Pulmonary artery endothelial cell (primary cell): ENCODE data around the gene TMEM106C. TPM values are rescaled to one million over a fixed set of nuclear protein-coding genes. Genes with fewer than 3 reads are reported as not detected.

Experiments used
- DNase-seq: peaks from one replicate; pipeline ENCODE4 v3.0.0-alpha.2; 2011; ENCODE audit warnings: low read depth, low spot score
- total RNA-seq: library from RNA; depleted of rRNA; stranded (reverse); fragments of >200 nt; gene quantifications from 2 replicates; pipeline ENCODE4 v1.2.3, GENCODE V29; 2014

The TMEM106C gene
- total RNA-seq, 1 donor from 2014 or later, result 85.5 TPM

DNA sequence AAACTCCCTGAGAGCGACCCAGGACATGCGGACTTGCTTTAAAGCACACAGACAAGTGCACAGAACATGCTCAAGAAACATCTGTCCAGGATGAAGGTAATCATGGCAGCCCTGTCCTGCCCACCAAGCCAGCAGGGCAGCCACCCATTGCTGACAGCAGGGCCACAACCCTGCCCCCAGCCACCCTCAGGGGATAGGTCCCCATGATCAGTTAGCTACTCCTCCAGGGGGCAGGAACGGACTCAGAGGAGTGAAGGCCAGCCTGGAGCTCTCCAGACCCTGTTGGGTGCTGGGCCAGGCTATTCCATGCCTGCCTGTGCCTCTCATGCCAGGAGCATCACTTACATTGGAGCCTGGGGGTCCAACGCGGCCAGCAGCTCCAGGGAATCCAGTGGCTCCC, 15.8 kb downstream of the TMEM106C start:
- DNase-seq, result no peak

DNA sequence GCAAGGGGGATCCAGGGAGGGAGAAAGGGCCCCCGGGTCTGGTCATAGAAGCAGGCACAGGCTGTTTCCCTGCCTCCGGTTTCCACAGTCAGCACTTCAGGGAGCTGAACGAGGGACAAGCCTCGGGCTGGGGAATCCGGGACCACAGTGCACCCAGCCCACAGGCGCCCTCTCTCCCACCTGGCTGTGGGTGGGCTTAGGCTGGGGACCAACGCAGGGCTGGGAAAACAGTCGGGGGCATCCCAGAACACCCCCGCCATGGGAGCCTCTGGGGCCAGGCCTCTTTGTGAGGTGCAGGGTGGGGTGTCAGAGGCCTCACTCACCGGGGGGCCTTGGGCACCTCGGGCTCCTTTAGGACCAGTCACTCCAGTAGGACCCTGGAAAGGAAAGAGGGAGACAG, 16.3 kb downstream of the TMEM106C start:
- no peak for DNase-seq

DNA sequence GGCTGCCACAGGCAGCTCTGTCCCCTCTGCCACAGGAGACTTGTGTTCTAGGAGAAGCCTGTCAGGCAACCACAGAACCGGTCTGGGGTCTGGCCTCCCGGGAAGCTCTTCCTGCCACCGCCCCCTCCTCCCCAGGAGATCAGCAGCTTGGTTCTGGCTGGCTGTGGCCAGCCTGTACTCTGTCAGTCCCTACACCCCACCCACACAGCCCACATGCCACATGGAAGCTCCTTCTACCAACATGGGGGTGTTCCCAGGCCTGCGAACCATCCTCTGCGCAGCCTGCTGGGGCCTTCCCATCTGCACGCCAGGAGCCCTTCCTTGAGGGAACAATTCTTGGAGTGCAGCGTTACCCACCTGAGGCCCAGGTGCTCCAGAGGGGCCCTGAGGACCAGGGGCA, 16.8 kb downstream of the TMEM106C start:
- no peak for DNase-seq

DNA sequence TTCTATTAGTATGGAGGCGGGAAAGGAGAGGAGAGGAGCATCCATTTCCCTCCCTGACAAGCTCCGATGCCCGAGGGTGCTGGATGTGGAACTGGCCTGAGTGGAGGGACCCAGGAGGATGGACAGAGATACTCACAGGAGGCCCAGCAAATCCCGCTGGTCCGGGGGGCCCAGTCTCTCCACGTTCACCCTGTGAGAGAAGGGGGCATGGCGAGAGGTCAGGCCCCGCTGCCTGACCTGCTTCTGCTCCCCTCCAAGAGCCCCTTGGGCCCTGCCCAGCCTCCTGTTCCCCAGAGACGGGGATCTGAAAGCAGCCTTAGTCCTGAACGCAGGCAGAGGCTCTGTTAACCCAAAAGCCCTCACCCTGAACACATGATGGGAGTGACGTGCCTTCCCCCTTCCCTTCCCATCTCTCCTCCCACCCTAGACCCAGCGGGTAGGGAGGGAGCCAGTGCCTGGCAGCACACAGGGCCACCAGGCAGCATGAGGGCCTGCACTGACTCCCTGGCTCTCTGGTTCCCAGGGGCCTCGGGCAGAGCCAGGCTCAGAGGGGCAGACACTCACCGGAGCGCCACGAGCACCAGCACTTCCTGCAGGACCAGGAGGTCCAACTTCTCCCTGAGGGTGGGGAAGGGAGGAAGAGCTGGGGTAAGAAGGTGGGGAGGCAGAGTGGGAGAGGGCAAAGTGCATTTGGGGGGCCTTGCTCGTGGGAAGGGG, 17.5 kb downstream of the TMEM106C start:
- DNase-seq, result no peak

DNA sequence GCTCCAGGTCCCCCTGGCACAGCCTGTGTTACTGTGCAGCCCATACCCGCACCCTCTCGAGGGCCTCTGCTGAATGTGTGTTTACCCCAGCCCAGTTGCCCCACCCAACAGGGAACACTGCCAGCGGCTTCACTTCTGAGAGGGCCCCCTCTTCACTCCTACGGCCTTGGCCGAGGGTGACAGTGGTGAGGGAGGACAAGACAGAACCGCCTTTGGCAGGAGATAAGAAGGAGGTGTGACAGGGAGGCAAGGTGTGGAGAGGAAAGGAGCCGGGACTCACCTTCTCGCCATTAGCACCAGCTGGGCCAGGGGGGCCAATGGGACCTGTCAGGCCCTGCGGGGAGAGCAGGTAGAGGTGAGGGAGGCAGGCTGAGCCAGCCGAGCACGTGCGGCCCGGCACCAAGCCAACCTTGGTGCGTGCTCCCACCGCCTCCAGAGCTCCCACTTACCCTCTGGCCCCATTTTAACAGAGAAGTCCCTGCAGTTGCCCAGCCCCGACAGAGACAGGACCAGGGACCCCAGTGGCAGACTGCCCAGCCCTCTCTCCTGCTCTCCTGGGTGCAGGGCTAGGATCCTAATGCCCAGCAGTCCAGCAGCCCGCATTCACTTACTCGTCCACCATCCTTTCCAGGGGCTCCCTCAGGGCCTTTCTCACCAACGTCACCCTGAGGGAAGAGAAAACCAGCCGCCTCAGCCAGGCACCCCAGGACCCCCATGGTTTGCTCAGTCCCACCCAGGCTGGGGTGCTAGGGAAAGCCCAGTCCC, 18.3 kb downstream of the TMEM106C start:
- DNase-seq, result no peak

DNA sequence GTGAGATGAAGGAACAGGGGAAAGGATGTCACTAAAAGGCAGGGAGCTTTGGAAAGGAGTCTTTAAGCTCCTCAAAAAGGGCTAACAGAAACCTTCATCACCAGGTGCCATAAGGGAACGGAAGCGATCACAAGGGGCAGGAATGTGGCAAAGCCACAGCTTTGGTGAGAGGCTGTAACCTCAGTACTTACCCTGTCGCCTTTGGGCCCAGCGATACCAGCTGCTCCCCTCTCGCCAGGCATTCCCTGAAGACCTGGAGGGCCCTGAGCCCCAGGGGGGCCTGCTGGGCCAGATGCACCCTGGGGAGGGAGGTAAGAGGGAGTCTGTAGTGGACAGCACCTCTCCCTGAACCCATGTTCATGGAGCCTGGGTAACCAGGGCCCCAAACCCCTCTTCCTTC, 18.9 kb downstream of the TMEM106C start:
- no peak for DNase-seq

DNA sequence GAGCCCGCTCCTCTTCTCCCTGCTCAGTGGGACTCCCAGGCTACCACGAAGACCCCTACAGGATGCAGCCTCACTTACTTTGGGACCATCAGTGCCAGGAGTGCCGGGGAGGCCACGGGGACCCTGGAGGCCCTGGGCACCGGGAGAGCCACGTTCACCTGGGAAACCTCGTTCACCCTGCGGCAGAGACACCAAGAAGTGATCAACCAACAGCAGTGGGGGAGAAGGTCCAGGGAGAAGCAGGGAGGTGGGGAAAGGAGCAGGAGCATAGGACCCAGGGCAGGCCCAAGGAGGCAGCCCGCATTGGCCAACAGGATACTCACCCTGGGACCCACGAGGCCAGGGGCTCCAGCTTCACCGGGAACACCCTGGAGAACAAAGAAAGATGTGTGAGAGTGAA, 19.4 kb downstream of the TMEM106C start:
- no peak for DNase-seq

DNA sequence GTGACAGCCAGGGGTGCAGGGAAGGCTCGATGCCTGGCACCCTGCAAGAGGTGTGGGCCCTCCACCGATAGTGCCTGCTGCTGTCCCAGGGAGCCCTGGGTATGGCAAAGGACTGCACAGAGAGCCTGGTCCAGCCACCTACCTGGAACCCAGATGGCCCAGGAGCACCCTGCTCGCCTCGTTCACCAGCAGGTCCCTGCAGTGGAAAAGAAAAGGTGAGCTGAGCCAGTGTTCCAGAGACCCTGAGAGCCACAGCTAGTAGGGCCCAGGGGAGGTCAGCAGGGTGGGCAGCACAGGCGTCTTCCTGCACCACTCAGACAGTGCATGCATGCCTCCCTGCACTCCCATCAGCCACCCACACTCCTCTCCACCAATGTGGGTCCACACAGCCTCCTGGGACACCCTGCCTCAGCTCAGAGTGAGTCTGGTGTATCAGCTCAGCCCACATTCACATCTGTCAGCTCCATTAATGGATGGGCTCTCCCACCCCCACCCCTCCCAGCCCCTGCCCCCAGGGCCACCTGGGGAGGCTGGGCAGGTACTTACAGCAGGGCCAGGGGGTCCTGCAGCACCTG, 20.2 kb downstream of the TMEM106C start:
- DNase-seq, result no peak

DNA sequence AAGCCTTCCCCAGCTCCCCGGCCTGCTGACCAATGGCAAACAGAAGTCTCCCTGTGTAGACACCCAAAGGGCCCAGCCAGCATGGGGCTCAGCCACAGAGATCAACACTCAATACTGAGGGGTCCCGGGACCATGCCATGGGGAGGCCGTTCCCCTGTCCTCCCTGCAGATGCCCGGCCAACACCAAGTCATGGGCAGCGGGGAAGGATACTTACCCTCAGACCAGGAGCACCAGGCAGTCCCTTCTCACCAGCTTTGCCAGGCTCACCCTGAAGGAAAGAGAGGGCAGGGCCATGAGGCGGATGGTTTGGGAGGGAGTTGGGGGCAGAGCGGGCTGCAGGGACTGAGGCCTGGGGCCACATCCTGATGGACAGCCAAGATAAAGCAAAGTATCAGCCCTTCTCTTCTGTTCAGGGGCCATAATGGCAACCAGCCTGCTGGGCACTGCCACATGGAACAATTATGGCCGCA, 21.0 kb downstream of the TMEM106C start:
- DNase-seq, result no peak

DNA sequence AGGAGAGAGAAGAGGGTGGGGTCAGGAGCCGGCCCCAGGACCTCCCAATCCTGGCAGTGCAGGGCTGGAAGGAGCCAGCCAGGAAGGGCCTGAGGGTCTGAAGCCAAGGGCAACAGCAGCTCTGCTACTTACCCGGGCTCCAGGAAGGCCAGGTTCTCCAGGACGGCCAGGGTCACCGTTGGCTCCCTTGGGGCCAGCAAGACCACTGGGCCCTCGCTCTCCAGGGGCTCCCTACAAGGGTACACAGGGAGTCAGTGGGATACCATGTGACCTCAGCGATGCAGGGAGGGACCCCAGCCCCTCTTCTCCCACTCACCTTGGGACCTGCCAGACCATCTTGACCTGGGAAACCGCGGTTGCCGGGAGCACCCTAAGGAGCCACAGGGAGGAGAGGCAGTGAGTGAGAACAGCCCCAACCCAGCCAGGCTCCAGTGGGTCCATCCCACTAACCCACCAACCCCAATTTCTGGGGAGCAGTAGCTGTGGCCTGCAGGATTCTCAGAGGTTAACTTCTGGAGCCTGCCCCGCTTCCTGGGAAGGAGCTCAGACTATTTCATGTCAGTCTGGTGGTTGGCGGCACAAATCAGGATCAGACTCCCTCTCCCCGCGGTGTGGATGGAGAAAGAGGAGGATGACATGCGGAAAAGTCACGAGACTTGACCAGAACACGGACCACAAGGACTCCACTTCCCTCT, 22.3 kb downstream of the TMEM106C start:
- no peak for DNase-seq

DNA sequence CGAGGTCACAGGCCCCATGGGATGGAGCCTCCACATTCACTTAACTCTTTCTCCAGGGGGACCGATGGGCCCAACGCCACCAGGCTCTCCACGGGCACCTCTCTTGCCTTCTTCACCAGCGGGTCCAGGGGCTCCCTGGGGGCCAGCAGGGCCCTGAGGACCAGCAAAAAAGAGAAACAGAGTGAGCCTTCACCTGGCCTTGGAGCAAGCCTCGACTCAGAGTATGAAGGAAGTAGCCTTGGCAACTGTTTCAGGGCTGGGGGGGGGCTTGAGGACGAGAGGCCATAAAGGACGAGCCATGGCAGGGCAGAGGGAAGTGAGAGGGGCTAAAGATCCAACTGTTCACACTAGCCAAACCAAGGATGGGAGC, 22.9 kb downstream of the TMEM106C start:
- DNase-seq, result no peak

DNA sequence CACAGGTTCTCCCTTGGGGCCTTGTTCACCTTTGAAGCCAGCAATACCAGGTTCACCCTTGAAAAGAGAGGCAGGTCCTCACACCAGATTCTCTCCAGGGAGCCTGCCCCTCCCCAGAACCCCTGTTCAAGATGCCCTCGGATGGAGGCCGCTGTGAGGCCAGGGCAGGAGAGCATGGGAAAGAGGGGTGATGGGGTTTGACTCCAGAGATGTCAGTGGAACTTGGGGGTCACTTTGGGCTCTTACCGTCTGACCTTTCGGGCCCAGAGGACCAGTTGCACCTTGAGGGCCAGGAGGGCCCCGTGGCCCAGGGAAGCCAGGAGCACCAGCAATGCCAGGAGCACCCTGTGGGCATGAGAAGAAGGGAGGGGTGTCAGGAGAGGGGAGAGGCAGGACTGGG, 23.4 kb downstream of the TMEM106C start:
- no peak for DNase-seq

DNA sequence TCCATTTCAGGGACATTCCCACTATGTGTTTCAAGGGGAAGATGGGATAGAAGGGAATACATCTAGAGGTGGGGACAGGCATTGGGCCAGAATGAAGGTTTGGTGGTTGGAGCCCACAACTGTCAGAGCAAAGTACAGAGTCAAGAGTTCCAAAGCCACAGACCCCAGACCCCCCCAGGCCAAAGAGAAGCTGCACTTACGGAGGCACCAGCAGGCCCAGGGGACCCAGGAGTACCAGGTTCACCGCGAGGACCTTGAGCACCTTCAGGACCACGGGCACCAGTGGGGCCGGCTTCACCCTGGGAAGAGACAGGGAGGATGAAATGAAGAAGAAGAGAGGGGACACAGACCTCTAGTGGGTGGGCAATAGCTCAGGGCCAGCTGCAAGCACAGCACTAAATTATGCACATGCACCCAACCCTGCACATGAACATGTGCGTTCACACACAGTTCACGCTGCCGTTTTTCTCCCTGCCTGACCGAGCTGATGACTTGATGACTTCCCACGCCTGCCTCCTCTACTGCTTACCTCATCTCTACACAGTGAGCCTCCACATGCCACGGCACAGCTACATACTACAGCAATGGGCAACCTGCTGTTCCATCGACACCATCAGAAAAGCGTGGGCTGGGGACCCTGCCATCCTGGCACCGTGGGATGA, 24.1 kb downstream of the TMEM106C start:
- DNase-seq, result no peak

DNA sequence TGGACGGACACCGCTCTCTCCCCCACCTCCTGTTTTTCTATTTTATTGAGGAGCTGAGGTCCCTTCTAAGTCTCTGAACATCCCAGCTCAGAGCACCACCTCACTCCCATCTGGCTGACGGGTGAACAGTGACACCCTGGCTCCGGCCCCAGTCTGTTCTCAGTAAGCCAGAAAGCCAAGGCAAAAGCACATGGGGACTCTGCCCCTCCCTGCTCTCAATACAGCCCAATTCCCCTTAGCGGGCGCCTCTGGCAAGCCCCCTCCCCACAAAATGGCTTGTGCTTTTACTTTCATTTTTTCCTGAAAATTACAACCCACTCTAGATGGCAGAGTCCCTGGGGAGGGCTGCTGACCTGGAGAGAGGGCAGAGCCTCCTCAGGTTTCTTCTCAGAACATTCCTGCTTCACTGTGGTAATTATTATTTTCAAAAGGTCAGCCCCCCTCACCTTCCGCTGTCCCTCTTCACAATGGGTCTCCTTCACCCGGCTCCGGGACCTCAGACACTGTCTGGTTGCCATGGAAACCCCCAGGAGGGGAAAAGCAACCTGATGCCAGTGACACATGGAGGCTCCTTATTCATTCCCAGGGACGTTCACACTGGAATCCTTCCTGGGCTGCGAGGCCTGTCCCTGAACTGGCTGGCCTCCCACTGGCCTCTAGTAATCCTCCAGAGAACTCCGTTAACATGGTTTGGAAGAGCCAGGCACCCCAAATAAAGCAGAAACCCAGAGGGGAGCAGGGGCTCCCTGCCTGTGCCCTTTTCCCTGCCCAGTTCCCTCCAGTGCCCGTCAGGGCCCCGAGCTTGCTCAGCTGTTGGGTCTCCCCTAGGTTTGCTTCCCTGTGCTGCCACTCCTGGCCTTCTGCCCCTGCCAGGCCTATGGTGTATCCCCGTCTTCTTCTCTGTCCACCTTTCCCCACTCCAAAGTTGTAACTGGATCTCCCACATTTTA, 25.0 kb downstream of the TMEM106C start:
- no peak for DNase-seq

DNA sequence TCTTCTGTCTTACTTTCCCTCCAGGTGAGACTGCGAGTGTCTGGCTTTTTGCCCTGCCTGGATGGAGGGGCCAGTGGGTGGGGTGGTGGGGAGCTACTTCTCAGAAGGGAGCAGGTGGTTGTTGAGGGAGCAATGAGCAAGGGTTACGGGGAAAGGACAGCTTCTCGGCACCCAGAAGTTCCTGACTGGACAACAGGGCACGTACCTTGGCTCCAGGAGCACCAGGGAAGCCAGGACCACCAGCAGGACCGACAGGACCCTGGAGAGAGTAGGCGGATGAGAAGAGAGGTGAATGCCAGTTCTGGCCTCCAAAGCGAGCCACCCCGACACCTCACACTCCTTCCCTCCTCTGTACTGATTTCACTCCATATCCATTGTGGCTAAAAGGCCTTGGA, 25.6 kb downstream of the TMEM106C start:
- DNase-seq, result no peak

DNA sequence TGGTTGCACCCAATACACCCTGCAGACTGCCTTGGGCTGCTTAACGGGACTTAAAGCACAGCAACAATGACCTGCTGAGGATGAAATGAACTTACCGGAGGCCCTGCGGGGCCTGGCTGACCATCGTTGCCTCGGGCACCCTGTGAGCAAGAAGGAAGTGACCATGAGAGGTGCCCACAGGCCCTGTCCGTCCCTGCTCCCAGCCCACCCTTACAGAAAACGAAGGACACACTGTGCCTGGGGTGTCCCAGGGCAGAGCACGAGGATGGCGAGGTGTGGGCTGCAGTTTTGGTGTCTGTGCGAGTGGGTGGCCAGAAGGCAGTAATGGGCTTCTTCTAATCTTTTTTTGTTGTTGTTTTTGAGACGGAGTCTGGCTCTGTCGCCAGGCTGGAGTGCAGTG, 26.3 kb downstream of the TMEM106C start:
- no peak for DNase-seq

DNA sequence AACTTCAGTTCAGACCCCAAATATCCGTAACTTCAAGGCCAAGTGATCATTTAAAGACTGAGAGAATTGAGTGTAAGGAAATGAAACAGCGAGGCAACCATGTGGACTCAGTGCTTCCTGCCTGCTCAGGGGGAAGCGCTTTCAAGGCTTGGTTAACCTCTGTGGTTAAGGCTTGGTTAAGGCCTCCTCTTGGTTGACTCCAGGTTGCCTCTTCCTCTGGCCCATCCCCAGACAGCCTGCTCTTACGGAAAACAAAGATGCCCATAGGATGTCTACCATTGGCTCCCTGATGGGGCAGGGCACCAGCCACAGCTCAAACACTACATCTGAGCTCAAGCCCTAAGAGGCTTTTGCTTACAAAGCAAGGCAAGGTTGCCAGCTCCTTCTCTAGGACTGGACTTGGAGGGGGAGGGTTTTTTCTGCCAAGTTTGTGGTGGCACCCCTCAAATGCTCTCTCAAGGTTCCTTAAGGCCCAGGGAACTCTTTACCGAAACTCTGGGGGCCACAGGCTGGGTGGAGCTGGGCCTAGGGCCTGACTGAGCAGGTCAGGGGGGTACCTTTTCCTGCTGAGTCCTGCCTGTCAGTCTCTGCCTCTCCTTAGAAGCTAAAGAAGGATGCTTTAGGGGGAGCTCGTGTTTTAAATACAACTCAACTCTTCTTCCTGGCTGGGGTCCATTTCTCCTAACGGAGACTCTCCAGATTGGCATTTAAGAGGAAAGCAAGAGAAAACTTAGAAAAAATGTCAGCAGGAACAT, 27.1 kb downstream of the TMEM106C start:
- DNase-seq, result no peak

DNA sequence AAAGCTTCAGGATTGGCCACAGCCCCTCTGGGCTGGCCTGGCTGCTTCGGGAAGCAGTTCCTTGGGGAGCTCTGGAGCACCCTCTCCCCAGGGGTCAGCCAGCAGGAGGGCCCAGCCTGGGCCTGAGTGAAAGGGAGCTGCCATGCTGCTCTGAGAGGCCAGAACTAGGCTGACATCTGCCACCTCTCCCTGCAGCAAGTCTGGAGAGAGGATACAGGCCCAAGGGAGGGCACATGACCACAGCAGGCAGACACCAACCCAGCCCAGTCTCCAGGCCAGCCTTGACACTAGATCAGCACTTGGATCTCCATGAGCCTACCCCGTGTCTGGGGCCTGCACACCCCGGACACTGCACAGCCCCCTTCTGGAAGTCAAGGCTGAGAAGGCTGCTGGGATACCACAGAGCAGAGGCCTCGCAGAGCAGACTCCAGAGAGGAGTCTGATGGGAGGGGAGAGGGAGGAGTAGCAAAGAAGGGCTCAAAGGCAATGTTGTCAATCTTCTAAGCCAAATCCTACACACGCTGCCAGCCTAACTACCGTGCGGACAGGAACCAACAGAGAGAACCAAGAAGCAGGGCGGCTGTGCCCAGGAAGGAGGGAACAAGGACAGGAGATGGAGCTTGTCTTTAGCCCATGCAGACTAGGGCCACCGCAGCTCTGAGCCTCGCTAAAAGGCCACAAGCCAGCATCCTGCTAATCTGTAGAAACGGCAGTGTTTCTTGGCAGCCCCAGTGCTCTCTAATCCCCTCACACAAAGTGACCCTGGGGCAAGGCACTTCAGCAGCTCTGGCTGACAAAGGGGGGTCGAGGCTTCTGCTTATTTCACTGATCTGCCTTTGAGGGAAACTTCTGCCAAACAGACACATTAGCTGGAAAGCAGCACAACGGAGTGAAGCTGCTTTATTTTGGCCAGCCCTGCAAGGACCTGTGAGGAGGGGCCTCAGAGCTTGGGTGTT, 28.0 kb downstream of the TMEM106C start:
- DNase-seq, result no peak

DNA sequence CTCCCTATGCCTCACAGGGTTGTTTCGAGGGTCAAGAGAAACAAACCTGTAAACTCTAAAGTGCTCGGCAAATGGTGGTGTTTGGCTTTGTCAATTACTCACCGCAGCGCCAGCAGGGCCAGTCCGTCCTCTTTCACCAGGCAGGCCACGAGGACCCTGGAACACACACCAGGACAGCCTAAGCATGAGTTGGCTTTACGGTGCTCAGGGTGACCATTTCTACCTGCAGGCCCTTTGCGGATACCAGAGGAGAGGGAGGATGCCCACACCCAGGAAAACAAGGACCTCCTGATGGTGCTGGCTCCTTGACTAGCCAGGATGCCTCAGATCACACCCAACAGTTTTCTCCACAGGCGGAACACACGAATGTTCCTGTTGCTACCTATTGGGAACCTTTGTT, 29.4 kb downstream of the TMEM106C start:
- DNase-seq, result no peak
